NCI-H446 treated with DMSO at 0.1 percent for 48 hours (cell line): Measurements from ENCODE around the gene CARD10.
"Not testable (repeated sequence)": the region's sequence is repeated elsewhere in the genome, so short reads cannot be mapped to it uniquely, and the experiment has no call there.

ENCODE experiments used
- DNase-seq: peaks from one replicate; lab custom pipeline; 2025; lab: John Stamatoyannopoulos, UW

CARD10 gene

DNA sequence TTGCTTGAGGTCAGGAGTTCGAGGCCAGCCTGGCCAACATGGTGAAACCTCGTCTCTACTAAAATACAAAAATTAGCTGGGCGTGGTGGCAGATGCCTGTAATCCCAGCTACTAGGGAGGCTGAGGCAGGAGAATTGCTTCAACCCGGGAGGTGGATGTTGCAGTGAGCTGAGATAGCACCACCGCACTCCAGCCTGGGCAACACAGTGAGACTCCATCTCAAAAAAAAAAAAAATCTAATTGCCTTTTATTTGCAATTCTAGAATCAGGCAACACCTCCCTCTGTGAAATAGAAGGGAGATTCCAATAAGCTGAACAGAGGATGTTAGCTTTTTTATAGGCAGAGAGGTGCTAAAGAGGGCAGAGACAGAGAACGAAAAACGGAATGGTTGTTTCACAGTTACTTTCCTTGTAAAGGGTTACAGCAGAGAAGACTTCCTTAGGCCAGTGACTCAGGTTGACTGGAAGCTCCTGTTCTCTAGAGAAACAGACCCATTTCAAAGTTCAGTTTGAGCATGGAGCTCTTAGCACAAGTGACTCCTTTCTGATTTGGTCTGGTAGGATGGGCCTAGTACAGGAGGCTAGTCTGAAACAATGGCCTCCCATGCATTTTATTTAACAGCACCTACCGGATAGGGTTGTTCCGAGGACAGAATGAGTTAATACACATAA, 8.0 kb upstream of the CARD10 start:
- DNase-seq: not testable (repeated sequence)

DNA sequence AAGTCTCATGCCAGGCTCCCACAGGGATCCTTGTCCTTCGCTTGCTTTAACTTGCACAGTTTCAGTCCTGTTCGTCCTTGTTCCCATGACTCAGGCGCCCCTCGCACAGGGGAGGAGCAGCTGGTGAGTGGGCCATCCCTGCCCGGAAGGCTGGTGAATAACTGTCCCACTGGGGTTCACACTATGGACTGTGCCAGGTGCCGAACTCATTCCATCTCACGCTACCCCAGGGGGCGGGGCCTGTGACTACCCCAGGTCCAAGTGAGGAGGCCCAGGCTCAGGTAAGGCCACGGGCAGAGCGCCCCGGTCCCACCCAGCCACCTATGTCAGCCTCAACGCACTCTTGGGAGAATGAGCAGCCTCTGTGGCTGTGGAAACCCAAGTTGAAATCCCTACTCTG, 7.2 kb upstream of the CARD10 start:
- no peak for DNase-seq

DNA sequence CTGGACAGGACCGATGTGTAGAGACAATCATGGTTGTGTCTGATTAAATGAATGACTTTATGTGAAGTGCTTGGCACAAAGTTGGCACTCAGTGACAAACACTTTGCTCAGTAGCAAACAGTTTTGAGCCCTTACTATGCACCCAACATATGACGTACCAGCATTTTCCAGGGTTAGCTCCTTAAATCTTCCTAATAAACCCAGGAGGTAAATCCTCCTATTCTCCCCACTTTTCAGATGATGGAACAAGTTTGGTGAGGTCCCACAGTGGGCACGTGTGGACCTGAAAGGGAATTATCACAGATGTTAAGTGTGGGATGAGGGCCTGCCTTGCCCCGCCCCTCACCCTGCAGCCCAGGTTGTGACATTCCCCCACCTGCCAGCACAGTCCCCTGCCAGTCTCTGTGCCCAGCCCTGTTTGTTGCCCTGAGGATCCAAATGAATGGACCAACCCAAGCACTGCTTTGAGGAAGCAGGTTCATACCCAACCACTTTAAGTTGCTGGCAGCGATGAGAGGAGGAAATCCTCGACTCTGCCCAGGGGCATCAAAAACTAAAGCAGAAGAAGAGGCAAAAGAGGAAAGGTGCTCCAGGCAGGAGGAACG, 6.6 kb upstream of the CARD10 start:
- no peak for DNase-seq

DNA sequence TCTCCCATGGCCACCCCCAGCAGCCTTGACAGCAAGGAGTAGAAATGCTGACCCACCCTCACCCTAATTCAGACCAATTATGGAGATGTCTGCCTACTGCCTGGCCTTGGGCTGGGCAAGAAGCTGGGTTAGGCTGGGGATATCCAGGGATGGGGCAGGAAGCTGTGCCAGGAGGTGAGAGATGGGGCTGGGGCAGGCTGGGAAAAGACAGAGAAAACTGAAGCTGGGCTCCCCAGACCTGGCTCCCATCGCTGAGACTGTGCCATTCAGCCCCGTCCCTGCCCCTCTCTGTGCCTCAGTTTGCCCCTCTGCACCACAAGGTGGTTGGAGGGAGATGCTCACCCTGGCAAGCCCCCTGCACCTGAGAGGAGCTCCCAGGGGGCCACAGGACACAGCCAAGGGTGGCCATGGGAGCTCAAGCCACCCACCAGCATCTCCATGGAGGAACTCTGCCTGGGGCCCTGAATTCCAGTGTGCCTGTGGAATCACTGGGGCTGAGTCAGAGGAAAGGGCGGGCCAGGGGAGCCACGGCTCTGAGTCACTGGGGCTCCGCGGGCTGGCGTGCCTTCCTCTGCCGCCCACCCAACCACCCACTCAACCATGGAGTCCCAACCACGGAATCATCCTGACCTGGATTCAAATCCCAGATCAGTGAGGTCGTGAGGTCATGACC, 6.0 kb upstream of the CARD10 start:
- DNase-seq: no peak

DNA sequence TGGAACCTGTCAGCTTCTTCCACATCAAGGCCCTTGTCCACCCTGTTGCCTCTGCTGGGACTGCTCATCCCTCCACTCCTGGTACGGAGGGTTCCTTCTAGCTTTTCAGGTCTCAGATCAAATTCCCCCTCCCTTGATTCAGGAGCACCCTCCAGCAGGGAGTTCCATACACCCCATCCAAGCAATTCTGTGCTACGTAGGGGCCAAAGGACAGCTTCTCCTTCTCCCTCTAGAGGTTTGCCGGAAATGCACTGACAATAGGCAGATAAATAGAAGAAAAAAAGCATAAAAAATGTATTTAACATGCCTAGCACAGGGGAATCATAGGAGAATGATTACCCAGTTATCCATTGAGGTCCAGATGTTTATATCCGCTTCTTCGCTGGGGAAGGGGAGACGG, 3.3 kb upstream of the CARD10 start:
- DNase-seq: no peak

DNA sequence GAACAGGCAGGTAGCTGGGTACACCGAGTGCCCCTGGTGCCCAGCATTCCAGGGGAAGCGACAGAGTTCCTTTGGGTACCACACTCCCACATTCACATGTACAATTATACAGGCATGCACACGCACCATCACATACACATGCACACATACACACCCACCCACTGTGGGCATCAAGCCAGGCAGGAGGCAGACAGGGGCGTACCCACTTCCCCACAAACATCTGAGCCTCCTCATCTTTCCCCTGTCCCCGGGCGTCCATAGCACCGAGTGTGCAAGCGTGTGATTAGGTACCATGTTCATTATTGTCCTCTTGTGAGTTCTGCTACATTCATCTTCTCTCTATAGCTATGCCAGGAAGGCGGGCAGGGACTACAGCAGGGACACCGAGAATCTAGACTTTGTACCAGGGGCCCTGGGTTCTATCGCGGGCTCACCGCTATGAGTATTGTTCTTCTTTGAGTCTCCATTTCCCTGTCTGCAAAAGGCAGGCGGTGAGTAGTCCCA, 2.1 kb upstream of the CARD10 start:
- DNase-seq: no peak

DNA sequence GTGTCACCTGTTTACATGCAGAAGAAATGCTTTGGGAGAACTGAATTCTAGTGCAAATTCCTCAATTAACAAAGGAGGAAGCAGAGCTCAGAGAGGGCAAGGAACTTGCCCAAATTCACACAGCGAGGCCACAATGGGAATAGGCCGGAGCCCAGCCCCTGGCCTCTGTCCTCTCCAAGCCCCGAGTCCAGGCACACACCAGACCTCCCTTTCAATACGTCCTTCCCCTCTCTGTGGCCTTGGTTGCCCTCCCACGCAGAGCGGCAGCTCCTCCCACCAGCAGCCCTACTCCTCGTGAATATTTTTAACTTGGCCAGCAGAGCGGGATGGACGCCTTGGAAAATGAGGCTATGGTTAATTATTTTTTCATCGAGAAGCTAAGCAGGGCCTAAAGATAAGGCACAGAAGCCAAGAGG, 1.6 kb upstream of the CARD10 start:
- no peak for DNase-seq

DNA sequence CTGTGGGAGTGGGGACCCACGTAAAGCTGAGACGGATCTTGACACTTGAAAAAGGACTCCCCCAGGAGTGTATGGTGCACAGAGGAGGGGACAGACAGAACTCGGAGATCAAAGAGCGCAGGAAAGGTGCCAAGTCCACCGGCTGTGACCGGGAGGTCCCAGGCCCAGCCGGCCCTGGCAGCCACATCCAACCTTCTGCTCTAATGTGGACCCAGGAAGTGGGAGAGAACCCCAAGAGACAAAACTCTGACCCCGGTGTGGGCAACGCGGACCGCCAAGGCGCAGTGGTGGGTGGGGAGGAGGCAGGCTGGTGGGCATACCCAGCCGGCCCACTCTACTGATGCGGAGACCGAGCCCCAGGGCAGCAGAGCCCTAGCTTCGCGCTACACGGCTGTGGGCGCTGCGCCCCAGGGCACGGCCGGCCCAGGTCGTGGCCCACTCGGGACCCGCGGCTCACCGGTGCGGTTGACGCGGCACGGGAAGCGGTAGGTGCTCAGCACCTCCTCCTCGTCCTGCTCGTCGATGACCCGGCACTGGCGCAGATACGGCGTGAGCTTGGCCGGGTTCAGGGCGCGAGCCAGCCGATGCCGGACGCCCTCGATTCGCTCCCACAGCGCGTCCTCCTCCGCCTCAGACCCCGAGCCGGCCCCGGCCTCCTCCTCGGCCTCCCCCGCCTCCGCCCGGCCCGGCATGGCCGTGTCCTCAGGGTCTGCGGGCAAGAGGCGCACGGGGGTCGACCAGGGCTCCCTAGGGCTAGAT, 527 bp downstream of the CARD10 start:
- DNase-seq: no peak

DNA sequence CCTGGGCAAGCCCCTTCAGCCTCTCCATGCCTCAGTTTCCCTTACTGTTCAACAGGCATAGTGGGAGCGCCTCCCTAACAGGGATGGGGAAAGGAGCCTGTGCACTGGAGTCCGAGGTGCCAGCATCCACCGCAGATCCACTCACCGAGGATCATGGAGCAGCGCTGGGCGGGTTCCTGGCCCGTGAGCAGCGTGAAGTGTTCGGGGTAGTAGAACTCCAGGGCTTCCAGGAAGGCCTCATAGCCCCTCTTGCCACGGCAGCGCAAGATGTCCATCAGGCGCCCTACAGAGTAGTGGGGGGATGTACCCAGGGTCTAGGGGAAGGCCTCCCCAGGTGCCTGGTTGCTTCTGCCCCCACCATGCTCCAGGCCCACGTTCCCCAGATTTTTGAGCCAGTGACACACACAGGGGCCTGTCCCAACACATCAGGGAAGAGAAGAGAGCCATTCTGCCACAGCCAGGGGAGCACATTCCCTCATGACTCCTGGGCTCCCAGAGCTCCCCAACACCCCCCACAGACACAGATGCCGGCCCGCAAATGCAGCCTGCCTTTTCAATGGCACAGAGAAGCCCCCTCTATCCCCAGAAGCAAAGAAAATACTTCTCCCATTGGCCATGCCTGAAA, 1.3 kb downstream of the CARD10 start:
- no peak for DNase-seq

DNA sequence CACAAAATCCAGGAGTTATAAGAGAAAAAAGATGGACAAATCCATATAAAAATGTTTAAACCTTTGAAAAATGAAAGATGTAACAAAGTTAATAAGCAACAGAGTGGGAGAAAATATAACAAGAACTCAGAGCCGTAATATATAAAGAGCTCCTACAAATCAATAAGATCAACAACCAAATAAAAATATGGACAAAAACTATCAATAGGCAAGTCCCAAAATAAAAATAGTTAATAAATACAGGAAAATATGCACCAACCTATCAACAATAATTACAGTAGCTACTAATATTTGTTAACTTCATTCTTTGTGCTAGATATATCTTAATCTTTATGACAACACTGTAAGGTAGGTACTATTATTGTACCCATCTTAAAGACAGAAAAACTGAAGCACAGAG, 2.8 kb downstream of the CARD10 start:
- no peak for DNase-seq

DNA sequence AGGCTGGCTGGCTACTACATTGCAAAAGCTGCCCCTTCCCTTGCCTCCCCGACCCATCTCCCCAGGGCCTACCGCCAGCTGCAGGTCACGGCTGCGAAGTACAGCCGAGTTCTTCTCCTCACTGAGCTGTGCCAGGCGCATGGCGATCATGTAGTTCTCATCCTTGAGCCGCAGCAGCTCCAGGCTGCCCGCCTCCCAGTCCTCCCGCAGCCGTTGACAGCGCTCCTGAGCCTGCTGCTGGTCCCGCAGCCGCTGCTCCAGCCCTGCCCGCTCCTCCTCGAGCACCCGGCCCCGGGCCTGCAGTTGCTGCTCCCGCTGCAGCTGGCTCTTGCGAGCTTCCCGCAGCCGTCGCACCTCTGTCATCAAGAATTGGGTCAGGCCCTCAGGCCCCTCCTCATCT, 3.3 kb downstream of the CARD10 start:
- DNase-seq: no peak

DNA sequence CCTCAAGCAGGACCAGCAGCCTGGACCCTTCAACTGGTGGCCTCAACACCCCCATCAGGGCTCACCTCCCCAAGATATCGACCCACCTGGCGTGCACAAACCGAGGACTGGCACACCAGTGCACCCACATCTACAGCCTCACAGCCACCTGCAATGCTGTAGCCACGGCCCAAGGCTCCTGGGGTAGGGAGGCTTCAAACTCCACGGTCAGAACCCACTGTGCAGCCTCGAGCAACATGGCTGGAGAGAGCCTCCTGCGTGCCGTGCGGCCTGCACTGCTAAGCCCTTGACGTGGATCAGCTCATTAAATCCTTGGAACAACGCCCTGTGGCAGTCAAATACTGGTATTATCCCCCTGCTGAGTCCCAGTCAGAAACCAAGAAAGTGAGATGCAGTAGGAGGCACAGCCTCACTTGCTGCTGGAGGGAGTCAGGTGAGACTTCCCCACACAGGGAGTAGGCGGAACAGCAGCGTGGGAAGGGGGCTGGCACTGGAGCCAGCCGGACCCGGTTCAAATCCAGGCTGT, 4.6 kb downstream of the CARD10 start:
- DNase-seq: no peak

DNA sequence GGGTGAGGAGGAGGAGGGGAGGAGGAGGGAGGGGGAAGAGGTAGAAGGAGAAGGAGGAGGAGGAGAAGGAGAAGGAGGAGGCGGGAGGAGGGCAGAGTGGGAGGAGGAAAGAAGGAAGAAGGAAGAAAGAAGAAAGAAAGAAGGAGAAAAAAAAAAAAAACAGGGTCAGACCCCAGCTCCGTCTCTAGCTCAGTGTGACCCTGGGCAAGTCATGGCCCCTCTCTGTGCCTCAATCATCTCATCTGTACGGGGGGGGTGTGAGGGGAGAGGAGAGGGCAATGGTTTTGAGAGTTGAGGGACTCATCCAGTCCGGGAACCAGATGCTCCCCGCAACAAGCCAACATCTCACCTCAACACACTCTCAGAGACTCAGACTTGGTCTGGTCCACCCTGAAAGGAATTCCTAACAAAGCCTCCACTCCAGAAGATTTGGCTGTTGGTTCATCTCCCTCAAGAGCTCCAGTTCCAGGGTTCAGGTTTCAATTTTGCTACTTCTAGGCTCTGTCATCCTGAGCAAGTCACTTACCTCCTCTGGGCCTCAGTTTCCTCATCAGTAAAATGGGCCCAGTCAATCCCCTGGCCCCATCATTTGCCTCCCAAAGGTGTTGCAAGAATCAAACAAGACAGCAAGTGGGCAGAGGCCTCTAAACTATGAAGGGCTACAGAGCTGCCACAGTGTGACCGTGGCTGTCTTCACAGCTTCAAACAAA, 7.7 kb downstream of the CARD10 start:
- DNase-seq: no peak

DNA sequence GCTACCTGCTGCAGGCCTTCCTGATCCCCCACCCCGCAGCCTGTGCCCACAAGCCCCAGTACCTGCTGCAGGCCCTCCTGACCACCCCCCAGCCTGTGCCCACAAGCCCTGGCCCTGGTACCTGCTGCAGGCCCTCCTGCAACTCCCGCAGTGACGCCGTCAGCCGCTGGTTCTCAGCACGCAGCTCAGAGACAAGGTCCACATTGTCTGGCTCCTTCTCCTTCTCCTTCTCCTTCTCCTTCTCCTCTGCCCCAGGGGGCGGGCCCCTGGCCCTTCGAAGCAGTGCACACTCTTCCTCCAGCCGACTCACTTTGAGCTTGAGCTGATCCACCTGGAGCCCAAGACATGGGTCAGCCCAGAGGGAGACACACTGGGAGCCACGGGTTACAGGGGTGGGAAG, 9.1 kb downstream of the CARD10 start:
- no peak for DNase-seq

DNA sequence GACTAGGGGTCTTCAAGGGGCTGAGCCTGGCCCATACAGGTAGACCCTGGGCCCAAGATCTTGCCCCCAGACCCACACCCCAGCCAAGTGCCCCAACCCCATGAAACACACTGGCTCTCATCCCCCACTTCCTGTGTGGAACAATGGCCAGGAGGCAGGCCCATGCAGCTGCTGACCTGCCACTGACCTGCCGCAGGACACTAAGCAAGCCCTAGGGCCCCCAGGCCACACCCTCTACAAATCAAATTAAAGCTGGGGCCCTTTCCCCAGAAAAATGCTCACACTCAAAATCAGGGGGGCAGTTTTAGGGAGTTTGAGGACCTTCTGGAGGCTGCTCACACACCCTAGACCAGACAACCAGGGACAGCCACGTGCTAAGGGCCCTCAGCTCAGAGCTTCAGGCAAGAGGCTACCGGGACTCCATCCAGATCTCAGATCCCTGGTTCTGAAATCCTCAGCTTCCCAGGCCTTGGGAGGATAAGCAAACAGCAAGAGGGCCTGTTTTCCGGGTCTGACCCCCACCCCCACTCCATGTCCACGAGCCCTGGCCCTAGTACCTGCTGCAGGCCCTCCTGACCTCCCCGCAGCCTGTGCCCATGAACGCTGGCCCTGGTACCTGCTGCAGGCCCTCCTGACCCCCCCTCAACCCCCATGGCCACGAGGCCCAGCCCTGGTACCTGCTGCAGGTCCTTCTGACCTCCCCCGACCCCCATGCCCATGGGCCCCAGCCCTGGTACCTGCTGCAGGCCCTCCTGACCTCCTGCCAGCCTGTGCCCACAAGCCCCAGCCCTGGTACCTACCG, 10.0 kb downstream of the CARD10 start:
- DNase-seq: no peak

DNA sequence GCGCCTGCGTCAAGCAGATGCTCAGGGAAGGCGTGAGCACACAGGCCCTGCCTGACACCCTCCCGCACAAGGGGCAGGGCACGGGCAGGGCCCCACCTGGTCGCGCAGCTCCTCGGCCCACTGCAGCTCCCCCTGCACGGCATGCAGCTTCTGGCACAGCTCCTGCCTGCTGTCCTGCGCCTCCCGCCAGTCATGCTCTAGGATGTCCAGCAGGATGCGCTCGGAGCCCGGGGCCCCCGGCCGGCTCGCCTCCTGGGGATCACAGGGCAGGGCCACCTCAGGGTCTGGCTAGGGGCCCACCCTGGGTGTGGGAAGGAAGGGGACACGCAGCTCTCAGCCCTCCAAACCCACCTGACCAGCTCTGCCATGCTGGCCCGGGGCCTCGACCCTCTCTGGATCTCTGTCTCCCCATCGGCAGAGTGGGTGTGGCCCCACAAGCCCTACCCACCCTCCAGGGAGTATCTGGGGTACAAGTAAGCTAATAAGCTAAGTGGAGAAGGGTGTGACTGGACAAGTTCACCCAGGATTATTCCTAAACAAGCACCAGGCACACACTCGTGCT, 10.7 kb downstream of the CARD10 start:
- no peak for DNase-seq

DNA sequence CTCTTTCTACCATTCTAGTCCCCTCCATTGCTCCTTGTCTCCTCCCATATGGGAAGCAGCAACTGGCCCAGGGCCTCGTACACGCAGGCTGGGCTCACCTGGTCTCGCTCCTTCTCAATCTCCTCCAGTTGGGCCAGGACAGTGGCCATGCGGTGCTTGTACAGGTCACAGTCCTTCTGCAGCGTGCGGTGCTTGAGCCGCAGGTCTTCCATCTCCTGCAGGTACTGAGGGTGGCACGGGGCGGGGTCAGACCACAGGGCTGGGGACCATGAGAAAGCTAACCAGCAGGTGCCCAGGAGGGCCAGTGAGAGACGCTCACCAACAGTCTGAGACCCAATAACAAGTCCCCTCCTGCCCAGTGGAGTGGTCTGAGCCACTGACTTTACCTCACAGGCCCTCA, 11.5 kb downstream of the CARD10 start:
- no peak for DNase-seq

DNA sequence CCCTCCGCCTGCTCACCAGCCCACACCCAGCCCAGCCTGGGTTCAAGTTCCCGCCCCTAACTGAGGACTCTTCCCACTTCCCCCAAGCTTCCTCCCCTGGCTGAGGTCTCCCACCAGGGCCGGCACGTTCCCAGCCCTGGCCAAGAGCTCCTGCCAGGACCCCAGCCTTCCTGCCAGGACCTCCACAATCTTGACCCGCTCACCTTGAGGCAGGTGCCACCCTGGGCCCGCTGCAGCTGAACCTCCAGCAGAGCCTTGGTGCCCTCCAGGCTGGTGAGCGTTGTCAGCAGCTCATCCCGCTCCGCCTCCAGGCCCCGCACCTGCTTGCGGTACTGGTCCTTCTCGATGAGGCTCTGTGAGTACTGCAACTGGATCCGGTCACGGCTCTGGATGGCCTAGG, 13.2 kb downstream of the CARD10 start:
- DNase-seq: no peak

DNA sequence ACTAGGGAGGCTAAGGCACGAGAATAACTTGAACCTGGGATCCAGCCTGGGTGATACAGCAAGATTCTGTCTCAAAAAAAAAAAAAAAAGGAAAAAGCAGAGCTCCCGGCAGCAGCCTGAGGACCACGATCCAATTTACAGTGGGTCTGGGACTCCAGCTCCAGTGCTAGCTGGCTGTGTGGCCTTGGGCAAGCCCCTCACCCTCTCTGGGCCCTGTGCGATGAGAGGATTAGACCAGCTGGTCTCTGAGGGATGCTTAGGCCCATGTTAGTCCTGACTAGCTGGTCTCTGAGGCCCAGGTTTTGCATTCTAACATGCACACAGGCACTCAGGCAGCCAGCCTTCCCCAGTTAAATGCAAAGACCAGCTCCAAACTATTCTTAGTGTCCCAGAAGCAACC, 13.7 kb downstream of the CARD10 start:
- DNase-seq: no peak

DNA sequence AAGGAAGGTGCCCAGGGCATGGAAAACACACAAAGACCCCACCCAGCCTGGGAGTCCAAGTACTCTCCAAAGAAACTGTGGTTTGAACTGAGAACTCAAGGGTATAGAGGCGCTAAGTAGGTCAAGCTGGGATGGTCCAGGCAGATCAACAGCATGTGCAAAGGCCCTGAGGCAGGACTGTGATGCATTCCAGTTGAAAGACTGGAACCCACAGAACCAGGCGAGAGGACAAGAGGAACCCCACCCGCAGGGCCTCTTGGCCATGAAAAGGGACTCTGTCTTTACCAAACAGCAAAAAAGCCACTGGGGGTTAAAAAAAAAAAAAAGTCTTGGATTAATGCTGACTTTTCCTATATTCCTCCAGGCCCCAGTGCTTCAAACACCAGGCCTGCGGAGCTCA, 14.3 kb downstream of the CARD10 start:
- no peak for DNase-seq
